MV-4-11 (cell line): ENCODE measurements around the gene BLOC1S1.

Source experiments
- DNase-seq: peaks from one replicate; lab custom pipeline; 2025; lab: John Stamatoyannopoulos, UW

BLOC1S1 gene

GRCh38 chr12:55694651-55695050 lies 21.2 kb upstream of the BLOC1S1 start:
- DNase-seq = no peak

DNA sequence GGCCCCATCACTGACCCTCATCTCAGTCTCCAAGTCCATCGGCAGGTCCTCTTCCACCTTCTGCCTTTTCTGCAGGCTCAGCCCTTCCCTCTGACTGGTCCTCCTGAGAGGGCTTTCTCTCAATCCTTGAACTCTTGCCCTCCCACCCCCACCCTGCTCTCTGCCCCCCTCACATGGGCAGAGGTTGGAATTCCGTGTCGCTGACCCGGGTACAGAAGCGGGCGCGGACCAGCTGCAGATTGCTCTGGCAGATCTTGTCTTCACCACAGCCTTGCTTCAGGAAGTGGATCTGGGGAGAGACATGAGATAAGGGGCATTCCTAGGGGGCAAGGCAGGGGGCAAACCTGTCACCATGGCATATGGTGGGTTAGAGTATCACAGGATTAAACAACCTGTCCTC lies 20.5 kb upstream of the BLOC1S1 start:
- no peak for DNase-seq

GRCh38 chr12:55696141-55696540 lies 19.7 kb upstream of the BLOC1S1 start:
- no peak for DNase-seq

DNA sequence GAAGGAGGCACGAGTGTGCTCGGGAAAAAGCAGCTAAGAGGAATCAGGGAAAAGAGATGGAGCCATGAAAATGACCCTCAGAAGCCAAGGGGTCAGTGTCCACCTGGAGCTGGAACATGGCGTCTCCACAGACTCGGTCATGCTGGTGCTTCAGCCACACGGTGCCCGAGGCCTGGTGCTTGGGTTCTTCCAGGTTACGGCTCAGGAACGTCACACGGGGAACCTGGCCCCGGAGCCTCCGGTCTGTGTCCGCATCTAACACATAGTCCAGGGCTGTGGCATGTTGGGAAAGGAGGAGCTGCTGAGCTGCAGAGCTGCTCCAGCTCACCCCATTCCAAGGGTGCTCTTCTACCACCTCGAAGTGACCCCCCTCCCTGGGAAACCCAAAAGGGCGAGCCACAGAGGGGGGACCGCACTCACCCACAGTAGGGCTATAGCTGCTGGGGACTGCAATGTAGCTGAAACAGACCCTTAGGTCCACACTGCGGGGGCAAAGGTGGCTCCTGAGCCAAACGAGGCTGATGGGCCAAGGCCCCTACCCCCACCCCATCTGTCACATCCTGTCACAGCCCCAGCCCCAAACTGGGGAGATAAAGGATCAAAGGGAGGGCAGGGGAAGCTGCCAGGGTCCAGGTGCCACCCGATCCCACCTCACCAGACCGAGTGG lies 18.9 kb upstream of the BLOC1S1 start:
- no peak for DNase-seq

DNA sequence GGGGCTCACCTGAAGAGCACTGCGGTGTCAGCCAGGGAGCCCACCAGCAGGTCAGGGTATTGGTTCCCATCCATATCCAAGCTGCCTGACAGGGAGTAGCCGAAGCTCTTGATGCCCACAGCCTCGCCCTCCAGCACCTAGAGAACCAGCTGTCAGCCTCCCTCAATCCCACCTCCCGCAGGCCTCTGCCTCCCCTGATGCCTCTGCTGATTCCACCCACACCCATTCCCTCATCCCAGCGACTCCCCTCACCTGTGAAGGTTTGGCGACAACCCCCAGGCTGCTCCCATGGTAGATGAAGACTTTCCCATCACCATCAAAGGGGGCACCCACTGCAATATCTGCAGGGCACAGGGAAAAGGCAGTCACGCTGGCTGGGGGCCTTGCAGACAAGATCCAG lies 18.2 kb upstream of the BLOC1S1 start:
- no peak for DNase-seq

DNA sequence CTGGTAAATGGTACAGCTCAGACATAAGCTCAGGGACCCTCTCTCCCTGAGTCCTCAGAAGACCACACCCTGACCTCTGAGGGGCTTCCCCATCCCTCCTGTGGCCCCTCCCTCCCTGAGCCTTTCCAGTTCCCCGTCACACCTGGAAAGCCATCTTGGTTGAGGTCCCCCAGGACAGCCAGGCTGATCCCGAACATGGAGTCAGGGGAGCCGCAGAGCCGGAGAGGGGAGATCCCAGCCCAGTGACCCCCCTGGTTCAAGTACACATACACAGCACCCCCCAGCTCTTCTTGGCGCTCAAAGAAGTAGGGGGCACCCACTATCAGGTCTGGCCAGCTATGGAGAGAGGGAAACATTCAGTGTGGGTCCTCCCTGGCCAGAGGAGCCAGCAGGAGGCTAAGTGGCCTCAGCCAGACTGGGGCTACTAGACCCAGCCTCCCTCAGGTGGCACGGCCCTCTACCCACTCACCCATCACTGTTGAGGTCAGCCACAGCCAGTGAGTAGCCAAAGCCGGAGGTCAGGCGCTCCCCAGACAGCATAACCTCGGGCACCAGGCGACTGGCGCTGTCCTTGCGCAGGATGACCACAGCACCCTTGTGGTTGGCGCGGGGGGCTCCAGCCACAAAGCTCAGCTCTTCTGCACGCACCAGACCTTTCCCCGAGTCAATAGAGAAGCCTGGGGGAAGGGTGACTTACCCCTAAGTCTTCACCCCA lies 17.4 kb upstream of the BLOC1S1 start:
- DNase-seq = no peak

GRCh38 chr12:55698965-55699364 lies 16.9 kb upstream of the BLOC1S1 start:
- no peak for DNase-seq

GRCh38 chr12:55699471-55700055 lies 16.3 kb upstream of the BLOC1S1 start:
- no peak for DNase-seq

DNA sequence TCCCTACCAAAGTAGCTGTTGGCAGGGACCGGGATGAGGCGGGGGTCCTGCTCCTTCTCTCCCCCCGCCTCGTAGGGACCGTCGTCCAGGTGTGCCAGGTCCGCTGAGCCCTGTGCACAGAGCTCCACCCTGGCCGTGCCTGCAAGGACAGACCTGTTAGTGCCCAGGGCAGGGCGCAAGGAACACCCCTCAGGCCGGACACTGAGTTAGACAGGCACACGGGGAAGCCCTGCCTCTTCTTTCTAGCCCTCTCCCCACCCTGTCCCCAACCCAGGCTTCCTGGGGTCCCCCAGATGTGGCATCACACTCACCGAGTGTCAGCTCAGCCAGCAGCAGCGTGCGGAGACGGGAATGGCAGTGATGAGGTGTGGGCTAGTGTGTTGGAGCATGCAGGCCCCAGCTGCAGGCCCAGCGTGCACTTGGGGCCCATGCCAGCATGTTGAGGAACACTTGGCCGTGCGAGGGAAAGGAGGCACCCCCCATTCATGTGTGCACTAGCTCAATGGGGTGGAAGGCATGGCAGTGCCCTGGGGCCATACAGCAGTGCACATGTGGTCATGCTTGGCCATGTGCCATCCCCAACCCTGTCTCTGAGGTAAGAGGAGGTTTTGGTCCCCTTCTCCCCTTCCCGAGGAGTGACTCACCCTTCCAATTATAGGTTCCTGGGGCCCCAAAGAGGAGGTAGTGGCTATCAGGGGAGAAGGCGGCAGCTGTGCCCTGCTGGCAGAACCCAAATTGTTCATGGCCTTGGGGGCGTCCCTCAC lies 15.4 kb upstream of the BLOC1S1 start:
- DNase-seq = peak; percentile 75

- no peak for DNase-seq
Observed at GRCh38 chr12:55702861-55703260, 13.0 kb upstream of the BLOC1S1 start.

- no peak for DNase-seq
Observed at GRCh38 chr12:55703288-55703687, 12.6 kb upstream of the BLOC1S1 start.

DNA sequence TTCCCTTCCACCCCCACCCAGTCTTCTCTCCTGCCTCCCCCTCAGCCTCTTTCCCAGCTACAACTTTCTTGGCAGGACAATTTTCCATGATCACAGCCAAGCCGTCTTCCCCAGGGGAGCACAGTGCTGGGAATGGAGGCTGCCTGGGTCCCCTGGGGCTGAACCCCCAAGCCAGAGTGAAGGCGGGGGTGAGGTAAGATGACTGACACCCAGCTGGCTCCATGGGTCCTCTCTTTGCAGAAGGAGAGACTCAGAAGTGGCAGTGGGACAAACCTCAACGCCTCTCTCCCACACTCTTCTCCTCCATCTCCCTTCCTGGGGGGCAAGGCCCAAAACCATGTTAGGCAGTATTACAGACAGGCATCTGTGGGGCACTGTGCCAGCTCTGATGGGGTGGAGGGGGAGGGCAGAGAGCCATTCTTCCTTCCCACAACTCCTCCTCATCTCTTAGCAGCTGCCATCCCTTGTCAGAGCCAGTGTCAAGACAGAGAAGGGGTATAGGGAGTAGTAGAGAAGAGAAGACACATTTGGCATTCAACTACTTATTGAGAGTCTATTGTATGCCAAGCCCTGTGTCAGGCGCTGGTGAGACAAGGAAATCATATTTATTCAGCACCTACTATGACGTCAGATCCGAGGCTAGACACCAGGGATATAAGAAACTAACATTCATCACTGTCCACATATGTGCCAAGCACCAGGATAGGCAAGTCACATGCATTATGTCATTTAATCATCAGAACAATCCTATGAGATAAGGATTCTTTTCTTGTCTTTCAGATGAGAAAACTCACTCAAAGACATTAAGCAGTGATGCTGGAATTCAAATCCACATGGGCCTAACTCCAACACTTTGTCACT lies 11.7 kb upstream of the BLOC1S1 start:
- no peak for DNase-seq

DNA sequence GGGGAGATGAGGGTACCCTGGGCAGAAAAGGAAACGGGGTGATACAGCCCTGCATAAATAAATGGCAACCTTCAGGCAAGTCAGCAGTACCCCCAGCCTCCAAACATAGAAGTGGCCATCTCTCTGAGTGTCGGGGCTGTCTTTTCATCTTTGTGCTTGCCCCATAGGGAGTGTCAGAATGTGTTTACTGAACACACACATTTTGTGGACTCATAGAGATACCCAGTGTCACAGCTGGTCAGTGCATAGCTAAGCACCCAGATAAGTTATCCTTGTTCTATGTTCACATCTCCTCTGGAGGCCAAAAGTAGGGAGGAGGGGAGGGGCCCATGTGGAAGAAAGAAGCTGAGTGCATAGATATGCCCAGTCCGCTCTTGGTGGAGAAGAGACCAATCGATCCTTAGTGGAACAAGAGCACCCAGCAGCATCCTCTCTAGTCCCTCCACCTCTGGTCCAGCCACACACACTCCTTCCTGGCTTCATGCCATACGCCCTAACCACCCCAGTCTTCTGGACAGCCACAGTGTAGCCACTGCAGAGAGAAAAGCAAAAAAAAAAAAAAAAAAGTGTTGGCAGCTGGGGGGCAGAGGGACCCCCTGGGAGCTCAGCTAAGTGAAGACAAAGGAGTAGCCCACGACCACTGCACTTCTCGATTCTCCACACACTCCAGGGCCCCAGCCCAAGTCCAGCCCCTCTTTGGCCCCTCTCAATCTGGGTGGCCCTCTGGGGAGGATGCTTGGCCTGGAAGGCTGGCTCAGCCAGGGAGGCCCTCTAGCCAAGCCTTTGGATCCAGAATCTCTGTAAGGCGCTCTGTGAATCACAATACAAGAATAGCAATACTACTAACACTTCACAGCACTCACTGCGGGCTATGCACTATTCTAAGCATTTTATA lies 10.8 kb upstream of the BLOC1S1 start:
- DNase-seq = no peak

GRCh38 chr12:55705782-55706402 lies 10.0 kb upstream of the BLOC1S1 start:
- no peak for DNase-seq

GRCh38 chr12:55706568-55707218 lies 9.2 kb upstream of the BLOC1S1 start:
- no peak for DNase-seq

GRCh38 chr12:55707219-55707671 lies 8.6 kb upstream of the BLOC1S1 start:
- DNase-seq = peak; percentile 59

DNA sequence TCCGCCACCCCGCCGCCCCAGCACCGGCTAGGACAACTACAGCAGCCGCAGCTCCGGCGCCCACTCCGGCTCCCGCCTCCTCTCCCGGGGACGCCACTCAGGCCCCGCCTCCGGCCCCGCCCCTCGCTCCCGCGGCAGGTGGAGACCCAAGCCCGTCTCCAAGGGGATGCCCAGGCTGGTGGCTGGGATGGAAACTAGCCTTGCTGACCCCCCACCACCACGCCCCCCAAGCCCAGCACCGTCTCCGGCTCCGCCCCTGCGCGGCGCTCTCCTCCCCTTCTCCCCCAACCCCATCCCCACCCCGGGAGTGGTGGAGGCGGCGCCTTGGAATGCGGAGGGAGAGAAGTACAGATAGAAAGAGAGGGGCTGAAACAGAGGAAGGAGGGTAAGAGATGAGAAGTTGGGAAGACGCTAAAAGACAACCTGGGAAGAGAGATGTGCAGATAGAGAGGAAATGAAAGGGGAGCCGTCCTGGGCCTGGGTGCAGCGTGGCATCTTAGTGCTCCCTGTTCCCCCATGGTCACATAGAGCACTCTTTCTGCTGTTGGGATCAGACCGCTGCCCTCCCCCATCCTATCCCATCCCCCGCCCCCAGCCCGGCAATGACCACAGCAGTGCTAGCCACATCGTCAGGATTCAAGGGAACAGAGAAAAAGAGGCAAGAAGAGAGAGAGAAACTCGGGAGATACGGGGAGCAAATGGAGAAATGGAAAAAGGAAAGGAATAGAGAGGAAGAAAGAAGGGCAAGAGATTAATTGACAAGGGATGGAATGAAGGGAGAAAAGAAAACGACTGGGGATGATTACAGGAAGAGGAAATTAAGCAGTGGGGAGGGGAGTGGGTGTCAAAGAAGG lies 7.8 kb upstream of the BLOC1S1 start, which contains the start of gene ITGA7:
TSS of gene ITGA7 (minus strand) at position 64 of the 854 bp plus-strand sequence. CDS start 222 bp downstream, outside the sequence.
- no peak for DNase-seq

DNA sequence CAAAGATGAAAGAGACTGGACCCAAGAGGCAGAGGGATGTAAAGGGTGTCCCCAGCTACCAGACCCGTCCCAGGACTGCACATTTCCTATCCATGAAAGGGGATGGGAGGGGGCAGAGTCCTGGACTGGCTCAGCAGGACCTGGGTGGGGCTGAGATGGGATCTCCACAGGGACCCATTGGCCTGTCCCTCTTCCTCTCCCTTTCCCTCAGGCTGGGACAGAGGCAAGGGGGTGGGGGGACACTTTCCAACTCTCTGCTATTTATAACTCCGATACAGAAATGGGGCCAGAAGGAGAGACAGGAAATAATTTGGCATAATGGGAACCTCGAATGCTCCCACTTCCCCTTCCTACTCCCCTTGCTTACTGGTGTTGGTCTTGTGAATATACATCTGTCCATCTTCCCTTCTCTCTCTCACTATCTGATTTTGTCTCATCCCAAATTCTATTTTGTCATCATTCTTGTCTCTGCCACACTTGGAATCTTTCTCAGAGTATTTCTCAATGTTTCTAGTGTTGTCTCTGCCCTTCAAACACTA lies 7.1 kb upstream of the BLOC1S1 start:
- DNase-seq = peak; percentile 49
